Gastrocnemius medialis (tissue), 4 donors: ENCODE data around the gene AGA.

ENCODE experiments used
- CTCF ChIP-seq, 5 experiments: fragments of 450-650 bp in 3 of 5; fragments of 200-600 bp in 2 of 5; sonication (generic) in 2 of 5; IDR thresholded peaks in 4 of 5; conservative IDR thresholded peaks in 1 of 5; 1 replicate in 4 of 5; 2 replicates in 1 of 5; pipeline ENCODE4 v1.5.1; 2016 to 2019; ENCODE audit warnings: antibody characterized with exemption in 5 of 5, mild to moderate bottlenecking in 3 of 5, moderate library complexity in 3 of 5
- POLR2A ChIP-seq, 2 donors: fragments of 450-650 bp; IDR thresholded peaks; one replicate each; pipeline ENCODE4 v1.6.1; 2017; ENCODE audit warnings: antibody characterized with exemption in 2 of 2, mild to moderate bottlenecking in 2 of 2, moderate library complexity in 2 of 2

- no peak for TF ChIP-seq CTCF (IDR thresholded peaks at IDR 0.05 in 4 of 5, conservative IDR thresholded peaks at IDR 0.05 in 1 of 5)
- no peak for TF ChIP-seq POLR2A (IDR thresholded peaks at IDR 0.05)
Measured at GRCh38 chr4:177492022-177492421, 49.8 kb upstream of the AGA start.
